Neural crest cell (in vitro differentiated cells): Measurements from ENCODE around the gene TAAR2. TPM values are rescaled to one million over a fixed set of nuclear protein-coding genes. Genes with fewer than 3 reads are reported as not detected.
A peak's percentile ranks its signal among the peaks of the same experiment; 100 is the strongest.
"Not testable (repeated sequence)": the region's sequence is repeated elsewhere in the genome, so short reads cannot be mapped to it uniquely, and the experiment has no call there.

Experiments
- DNase-seq: peaks from one replicate; pipeline ENCODE4 v3.0.0; 2021; ENCODE audit warnings: low read depth, mixed read lengths, low spot score
- H3K27ac Mint-ChIP-seq: one replicate; pipeline ENCODE4 v1.8.0; 2021; ENCODE audit warnings: mild to moderate bottlenecking, mixed read lengths; ENCODE audit not compliant: unreplicated experiment
- H3K27me3 Mint-ChIP-seq: 2 replicates; pipeline ENCODE4 v1.8.0; 2021; ENCODE audit warnings: low read depth, mild to moderate bottlenecking, mixed read lengths
- H3K36me3 Mint-ChIP-seq: 2 replicates; pipeline ENCODE4 v1.8.0; 2021; ENCODE audit warnings: low read depth, mild to moderate bottlenecking, mixed read lengths
- H3K4me1 Mint-ChIP-seq: 2 replicates; pipeline ENCODE4 v1.8.0; 2021; ENCODE audit warnings: mixed read lengths
- H3K4me3 Mint-ChIP-seq: one replicate; pipeline ENCODE4 v1.8.0; 2021; ENCODE audit warnings: mild to moderate bottlenecking, mixed read lengths
- H3K9me3 Mint-ChIP-seq: 2 replicates; pipeline ENCODE4 v1.8.0; 2021; ENCODE audit warnings: mixed read lengths
- CTCF ChIP-seq: fragments of 200-600 bp; sonication (generic); conservative IDR thresholded peaks from 2 replicates; pipeline ENCODE4 v1.5.0; 2021; ENCODE audit warnings: antibody characterized with exemption, mild to moderate bottlenecking
- total RNA-seq: library from RNA; stranded (reverse); gene quantifications from 2 replicates; pipeline ENCODE4 v1.2.1, GENCODE V29; 2021

The TAAR2 gene
- total RNA-seq, 1 donor from 2014 or later = not detected

GRCh38 chr6:132612449-132613108 lies 11.5 kb downstream of the TAAR2 start:
- Mint-ChIP-seq H3K36me3 (no peaks in the 10 kb centered on the region), H3K4me3 (no peak overlapping the region), H3K27me3 (no peaks in the 10 kb centered on the region), H3K9me3 (no peaks in the 10 kb centered on the region), H3K27ac (no peak overlapping the region), H3K4me1 (peaks cover 68% of the 10 kb centered on the region)
- TF ChIP-seq CTCF = no peak
- no peak for DNase-seq

- no peak for DNase-seq
- peaks cover 58% of the 10 kb centered on the region for H3K4me1 Mint-ChIP-seq
- H3K4me3 Mint-ChIP-seq = no peak overlapping the region
- H3K27ac Mint-ChIP-seq = no peak overlapping the region
- no peak for TF ChIP-seq CTCF
- no peaks in the 10 kb centered on the region for H3K27me3 Mint-ChIP-seq
- H3K9me3 Mint-ChIP-seq = no peaks in the 10 kb centered on the region
- H3K36me3 Mint-ChIP-seq = peaks cover 1% of the 10 kb centered on the region
Measured at GRCh38 chr6:132611616-132612015, 12.5 kb downstream of the TAAR2 start.

GRCh38 chr6:132607544-132608233 lies 16.4 kb downstream of the TAAR2 start:
- peaks cover 35% of the 10 kb centered on the region for H3K4me1 Mint-ChIP-seq
- no peaks in the 10 kb centered on the region for H3K27me3 Mint-ChIP-seq
- no peak for TF ChIP-seq CTCF
- no peak overlapping the region for H3K4me3 Mint-ChIP-seq
- peaks cover 2% of the 10 kb centered on the region for H3K9me3 Mint-ChIP-seq
- H3K36me3 Mint-ChIP-seq = peaks cover 7% of the 10 kb centered on the region
- DNase-seq = no peak
- H3K27ac Mint-ChIP-seq = no peak overlapping the region

DNA sequence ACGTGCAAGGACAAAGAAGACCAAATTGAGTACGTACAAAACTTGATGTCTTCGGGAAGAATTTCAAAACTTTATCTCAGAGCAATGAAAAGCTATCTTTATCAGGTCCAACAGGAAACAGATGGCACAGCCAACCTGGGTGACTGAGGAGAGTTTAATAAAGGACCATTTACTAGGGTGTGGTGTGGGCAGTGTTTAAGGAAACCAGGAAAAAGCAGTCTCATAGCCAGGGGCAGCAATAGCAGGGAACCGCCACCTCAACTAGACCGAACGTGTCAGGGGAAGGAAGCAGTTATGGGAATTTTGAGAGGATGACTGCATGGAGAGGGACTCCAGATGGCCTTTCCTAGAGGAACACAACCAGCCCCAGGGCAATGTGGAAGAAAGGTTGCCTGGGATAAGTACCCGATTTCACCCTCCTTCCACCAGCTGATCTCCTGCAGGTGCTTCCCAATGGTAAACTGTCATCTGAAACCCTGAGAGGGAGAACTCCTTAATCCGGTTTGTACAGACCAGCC lies 19.4 kb downstream of the TAAR2 start:
- Mint-ChIP-seq H3K4me1 (peaks cover 12% of the 10 kb centered on the region), H3K36me3 (peaks cover 7% of the 10 kb centered on the region), H3K27me3 (peaks cover 4% of the 10 kb centered on the region), H3K4me3 (no peak overlapping the region), H3K27ac (peak overlapping the region; percentile 60), H3K9me3 (peaks cover 2% of the 10 kb centered on the region)
- no peak for DNase-seq
- no peak for TF ChIP-seq CTCF

- not testable (repeated sequence) for H3K27ac Mint-ChIP-seq, H3K9me3 Mint-ChIP-seq, DNase-seq, H3K36me3 Mint-ChIP-seq, H3K27me3 Mint-ChIP-seq, H3K4me3 Mint-ChIP-seq, H3K4me1 Mint-ChIP-seq
Measured at GRCh38 chr6:132600900-132601299, 23.2 kb downstream of the TAAR2 start.

GRCh38 chr6:132598473-132598872 lies 25.6 kb downstream of the TAAR2 start:
- TF ChIP-seq CTCF = peak; percentile 54
- H3K27me3 Mint-ChIP-seq = peaks cover 4% of the 10 kb centered on the region
- H3K36me3 Mint-ChIP-seq = no peaks in the 10 kb centered on the region
- peaks cover 3% of the 10 kb centered on the region for H3K4me1 Mint-ChIP-seq
- no peak overlapping the region for H3K27ac Mint-ChIP-seq
- DNase-seq = no peak
- H3K9me3 Mint-ChIP-seq = no peaks in the 10 kb centered on the region
- no peak overlapping the region for H3K4me3 Mint-ChIP-seq
